SHP77 treated with DMSO at 0.1 percent for 48 hours (cell line): ENCODE measurements around the gene SRGAP2B.
"Not testable (repeated sequence)": the region's sequence is repeated elsewhere in the genome, so short reads cannot be mapped to it uniquely, and the experiment has no call there.

Experiments
- DNase-seq: peaks from one replicate; lab custom pipeline; 2025; lab: John Stamatoyannopoulos, UW

SRGAP2B gene

DNA sequence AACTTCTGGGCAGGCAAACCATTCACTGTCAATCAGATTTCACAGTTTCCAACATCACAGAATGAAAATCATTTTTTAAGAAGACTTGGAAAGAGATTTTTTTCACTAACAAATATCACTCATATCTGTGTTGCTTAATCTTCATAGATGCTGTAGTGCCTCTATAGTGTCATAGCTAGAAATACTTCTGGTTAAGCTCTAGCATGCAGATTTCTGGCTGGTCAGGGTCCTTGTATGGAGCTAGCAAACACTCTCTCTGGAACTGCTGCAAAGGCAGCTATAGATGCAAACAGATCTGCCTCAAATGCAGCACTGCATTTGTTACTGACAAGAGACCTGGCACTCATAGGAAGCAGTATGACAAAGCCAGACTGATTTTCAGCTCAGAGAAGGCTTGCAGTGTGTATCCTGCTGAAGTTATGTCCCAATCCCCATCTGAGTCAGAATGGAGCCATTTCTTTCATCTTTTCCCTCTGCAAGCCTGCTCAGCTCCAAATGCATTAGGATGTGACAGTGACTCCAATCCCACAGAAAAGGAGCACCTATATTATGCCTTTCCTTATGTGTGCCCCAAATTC lies 99.2 kb downstream of the SRGAP2B start:
- DNase-seq: not testable (repeated sequence)

DNA sequence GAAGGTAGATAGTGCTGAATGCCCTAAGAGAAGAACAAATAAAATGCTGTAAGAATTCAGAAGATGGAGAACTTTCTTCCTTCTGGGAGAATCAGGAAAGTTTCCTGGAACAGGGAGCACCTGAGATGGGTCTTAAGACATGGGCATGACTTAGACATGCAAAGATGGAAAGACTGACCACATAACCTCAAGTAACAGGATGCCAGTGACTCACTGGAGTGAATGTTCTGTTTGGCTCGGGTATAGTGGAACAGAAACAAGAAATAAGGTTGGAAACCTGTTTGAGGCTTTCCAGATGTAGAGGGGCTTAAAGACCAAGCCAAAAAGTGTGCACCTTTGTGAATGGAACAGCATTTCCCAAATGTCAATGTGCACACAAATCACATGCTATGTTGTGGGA lies 102.2 kb downstream of the SRGAP2B start:
- DNase-seq: not testable (repeated sequence)

- DNase-seq: not testable (repeated sequence)
Measured at GRCh38 chr1:144990611-144991010, 104.5 kb downstream of the SRGAP2B start.

GRCh38 chr1:144987131-144987530 lies 108.0 kb downstream of the SRGAP2B start:
- DNase-seq: not testable (repeated sequence)

DNA sequence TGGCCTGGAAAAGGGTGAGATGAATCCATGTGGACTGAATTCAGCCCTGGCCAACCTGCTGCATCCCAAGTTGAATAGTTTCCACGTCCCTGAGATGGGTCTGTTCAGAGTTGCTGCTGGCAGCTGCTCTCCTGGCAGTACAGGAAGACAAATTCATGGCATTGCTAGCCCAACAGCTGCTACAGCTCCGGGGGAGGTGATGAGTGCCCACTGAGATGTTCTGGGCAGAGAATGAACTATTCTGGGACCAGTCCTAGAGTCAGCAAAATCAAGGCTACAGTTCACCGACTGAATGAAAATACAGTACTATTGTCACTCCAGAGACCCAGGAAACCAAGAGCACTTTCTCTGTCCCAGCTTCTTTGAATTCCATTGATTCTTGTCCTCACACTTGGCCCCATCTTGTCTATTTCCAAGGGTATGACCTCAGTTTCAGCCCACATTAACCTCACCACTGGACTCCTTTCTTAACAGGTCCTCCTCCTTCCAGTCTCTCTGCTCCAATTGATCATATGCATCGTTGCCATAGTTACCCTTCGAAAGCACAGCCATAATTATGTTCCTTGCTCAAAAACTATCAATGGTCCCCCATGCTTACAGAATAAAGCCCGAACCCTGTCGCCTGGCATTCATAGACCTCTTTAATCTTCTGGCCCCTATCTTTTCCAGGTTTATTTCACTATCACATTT lies 108.8 kb downstream of the SRGAP2B start:
- not testable (repeated sequence) for DNase-seq

- DNase-seq: not testable (repeated sequence)
Measured at GRCh38 chr1:144985550-144986170, 109.5 kb downstream of the SRGAP2B start.

DNA sequence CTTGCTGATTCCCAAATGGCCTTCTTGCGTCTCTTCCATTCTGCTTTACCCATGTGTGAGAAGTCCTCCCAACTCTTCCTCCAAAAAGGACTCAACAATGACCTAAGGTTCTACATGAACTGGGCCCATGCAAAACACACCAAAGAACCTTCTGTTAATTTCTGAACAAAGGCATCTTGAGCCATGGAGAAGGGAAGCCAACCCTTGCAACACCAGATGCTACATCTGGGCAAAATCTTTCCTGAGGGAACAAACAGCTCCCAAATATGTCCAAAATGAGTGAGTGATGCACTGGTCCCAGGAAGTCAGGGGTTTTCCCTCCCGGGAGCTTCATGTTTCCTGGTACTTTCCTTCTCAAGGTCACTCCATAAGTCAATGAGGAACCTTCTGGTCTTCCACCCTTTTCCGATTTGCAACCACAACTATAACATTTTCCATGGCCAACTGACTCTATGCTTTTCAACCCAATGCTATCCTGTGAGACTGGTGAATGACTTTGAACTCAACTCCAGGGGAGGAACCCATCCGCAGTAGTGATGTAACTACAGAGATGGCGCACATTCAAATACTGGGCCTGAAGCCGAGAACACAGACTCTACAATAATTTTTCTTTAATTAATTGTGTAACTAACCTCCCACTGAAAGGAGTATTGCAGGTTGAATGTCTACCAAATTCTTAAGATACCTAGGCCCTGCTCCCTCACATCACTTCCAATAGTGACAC lies 112.2 kb downstream of the SRGAP2B start:
- not testable (repeated sequence) for DNase-seq

DNA sequence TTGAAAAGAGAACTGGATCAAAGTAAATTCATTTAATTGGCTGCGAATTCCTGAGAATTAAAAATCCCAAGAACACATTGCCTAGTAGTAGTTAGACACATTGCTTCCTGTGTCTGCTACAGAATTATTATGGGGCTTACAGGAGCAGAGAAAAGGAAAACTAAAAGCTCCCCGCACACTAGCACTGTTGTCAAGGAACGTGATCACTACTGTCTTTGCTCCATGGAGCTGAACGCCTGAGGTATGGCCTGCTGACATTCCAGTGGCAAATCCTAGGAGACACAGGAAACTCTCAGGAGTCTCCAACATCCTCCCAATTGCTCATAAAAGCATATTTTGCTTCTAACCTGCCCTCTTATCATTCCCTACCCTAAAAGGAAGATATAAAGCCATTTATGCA lies 114.0 kb downstream of the SRGAP2B start:
- not testable (repeated sequence) for DNase-seq

GRCh38 chr1:144979960-144980595 lies 115.0 kb downstream of the SRGAP2B start:
- DNase-seq: not testable (repeated sequence)

- not testable (repeated sequence) for DNase-seq
Measured at GRCh38 chr1:144977856-144978255, 117.3 kb downstream of the SRGAP2B start.

DNA sequence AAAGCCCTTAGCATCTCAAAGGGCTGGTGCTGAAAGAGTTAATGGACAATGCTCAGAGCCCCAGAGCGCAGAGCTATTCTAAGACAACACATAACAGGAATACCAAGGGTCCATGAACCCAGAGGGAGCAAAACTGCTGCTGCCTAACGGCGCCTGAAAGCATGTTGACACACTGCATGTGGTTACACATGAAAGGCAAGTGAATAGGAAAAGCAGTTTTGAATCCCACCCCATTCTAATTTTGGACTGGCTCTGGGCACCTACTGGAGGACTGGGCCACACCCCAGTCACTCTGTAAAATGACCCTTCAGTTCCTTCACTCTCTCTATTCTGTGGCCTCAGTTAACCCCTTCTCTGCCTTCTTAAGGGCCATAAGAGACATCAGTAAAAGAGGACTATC lies 123.2 kb downstream of the SRGAP2B start:
- not testable (repeated sequence) for DNase-seq

- DNase-seq: not testable (repeated sequence)
Measured at GRCh38 chr1:144966488-144966887, 128.6 kb downstream of the SRGAP2B start.

- DNase-seq: not testable (repeated sequence)
Measured at GRCh38 chr1:144964765-144965164, 130.4 kb downstream of the SRGAP2B start.

DNA sequence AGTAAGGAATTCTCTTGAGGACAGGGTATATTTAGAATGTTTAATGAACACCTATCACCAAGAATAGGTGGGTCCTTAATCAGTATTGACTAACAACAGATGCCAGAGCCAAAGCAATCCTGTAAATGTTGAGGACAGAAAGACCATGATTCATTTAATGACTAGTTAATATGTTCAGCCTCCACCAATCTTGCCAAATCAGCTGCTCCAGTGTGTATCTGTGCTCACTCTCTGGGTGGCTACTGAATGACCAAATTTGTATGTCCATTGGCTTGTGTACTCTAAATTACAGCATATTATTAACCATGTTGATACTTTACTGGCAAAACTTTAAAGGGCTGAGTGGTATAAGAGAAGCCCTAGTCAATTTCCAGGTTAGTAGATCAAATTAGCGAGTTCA lies 130.9 kb downstream of the SRGAP2B start:
- not testable (repeated sequence) for DNase-seq

- not testable (repeated sequence) for DNase-seq
Measured at GRCh38 chr1:144963571-144963970, 131.6 kb downstream of the SRGAP2B start.

DNA sequence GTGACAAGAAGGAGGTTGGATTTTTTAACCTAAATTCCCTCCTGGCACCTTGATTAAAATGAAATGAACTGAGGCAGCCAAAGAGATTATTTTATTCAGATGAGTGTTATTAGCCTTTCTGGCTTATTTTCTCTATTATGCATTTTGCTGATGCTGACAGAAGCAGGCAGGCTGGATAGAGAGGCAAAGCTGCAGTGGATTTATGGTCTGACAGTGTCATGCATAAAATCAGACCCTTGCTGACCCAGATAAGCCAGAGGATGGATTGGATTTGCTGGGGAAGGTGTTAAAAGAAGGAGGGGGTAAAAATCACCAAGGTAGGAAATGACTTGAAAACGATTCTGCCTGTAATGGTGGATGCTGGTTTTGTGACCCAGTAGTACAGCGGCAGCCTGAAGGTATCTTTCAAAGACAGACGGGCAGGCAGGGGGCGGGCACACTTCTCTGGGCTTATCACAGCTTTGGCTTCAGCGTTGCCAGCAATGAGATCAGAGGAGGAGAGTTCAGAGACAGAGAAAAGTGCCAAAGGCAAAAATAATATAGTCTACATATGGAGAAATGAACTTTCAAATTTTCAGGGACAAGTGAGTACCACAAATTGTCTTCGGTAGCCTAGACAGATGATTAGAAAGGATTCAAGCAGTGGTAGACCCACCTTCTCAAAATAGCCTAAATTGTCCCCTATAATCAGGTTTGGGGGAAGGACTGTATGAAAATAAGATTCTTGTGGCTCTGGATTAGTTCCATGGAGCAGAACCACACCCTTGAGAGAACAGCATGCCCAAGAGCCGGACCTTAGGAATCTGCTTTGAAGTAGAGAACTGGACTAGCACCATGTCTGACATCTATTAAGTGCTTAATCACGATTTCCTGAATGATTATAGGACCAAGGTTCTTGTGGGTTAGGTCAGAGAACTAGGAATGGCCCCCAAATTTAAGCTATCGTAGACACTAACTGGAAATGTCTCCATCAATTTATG lies 133.2 kb downstream of the SRGAP2B start:
- DNase-seq: not testable (repeated sequence)

- DNase-seq: not testable (repeated sequence)
Measured at GRCh38 chr1:144960929-144961488, 134.1 kb downstream of the SRGAP2B start.

- DNase-seq: not testable (repeated sequence)
Measured at GRCh38 chr1:144948390-144948789, 146.7 kb downstream of the SRGAP2B start.

DNA sequence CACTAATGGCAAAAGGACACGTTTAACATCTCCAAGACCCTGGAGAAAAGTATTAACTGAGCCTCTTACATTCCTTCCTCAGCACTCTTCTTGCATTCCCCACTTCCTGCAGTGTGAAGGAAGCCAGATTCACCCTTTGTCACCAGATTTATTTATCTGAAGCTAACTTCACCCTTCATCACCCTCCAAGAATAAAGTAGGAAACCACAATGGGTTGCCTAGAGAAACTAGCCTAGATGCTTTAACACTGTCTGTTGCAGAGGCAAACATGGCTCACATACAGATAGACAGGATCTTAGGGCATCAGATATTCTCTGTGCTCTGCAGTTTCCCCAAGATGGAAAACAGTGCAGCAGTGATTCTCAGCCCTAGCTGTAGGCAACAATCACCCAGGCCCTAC lies 147.6 kb downstream of the SRGAP2B start:
- DNase-seq: not testable (repeated sequence)
